ENCODE data around the gene M6PR. TPM values are rescaled to one million over a fixed set of nuclear protein-coding genes. Genes with fewer than 3 reads are reported as not detected.
"Not testable (repeated sequence)": the region's sequence is repeated elsewhere in the genome, so short reads cannot be mapped to it uniquely, and the experiment has no call there.

M6PR gene
- total and polyA plus RNA-seq, 2 of the 13 experiments (the other 11 are each of a cell fraction or from before 2014, with no cell fraction given): 98.2 to 127 TPM

GRCh38 chr12:8937842-8938442 lies 11.5 kb downstream of the M6PR start:
- H3K79me2 ChIP-seq (ENCODE audit: insufficient read depth, low read length); DNase-seq (ENCODE audit: low spot score); H4K20me1 ChIP-seq (ENCODE audit: insufficient read depth, low read length); POLR2A ChIA-PET; H3K27me3 ChIP-seq (ENCODE audit: control insufficient read depth in 1 of 2, insufficient read depth in 2 of 2, low read length in 2 of 2); H3K4me3 ChIP-seq (replicated peaks in 1 of 3; ENCODE audit: insufficient read depth in 1 of 3, low read depth in 2 of 3, low read length in 3 of 3); H3K4me1 ChIP-seq (ENCODE audit: insufficient read depth, low read length); H3K9ac ChIP-seq (ENCODE audit: insufficient read depth, low read depth, low read length); CTCF ChIA-PET (ENCODE audit: low intra/inter-chr PET ratio, low total read pairs); BruUV-seq (replicated peaks); H3K4me2 ChIP-seq (ENCODE audit: low read depth, low read length); intact Hi-C loops (cut with micrococcal nuclease; ENCODE audit: unreplicated experiment); H3K27ac ChIP-seq (ENCODE audit: extremely low read length, insufficient read depth, low read length); H2AFZ ChIP-seq (ENCODE audit: low read length); H3K9me3 ChIP-seq (ENCODE audit: low read length); ATAC-seq: not testable (repeated sequence)
- TF ChIP-seq MAFK (conservative IDR thresholded peaks at IDR 0.05 in 1 of 2, IDR thresholded peaks at IDR 0.05 in 1 of 2; ENCODE audit: low read length in 2 of 2) (peak; percentile 73 to 80), MAFF (IDR thresholded peaks at IDR 0.05; ENCODE audit: low read depth, low read length) (peak; percentile 70)
- in situ Hi-C loops (cut with HindIII; ENCODE audit: extremely low pct_ligation_motif_present, low pct_unique_long_range_greater_than_20kb): loop anchor here (25.0 kb wide), 1 partner anchor 99 kb away; no protein-coding TSS in a partner anchor
- FAIRE-seq: peak; percentile 28
- 100% methylated on average over 2 of the region's 5 CpGs for whole genome bisulfite sequencing (ENCODE audit: low lambda C conversion rate)
- H3K36me3 ChIP-seq (replicated peaks in 1 of 2; ENCODE audit: control insufficient read depth in 1 of 2, insufficient read depth in 2 of 2, low read length in 2 of 2): peaks cover 8 to 14% of the 10 kb centered on the region in 2 experiments

DNA sequence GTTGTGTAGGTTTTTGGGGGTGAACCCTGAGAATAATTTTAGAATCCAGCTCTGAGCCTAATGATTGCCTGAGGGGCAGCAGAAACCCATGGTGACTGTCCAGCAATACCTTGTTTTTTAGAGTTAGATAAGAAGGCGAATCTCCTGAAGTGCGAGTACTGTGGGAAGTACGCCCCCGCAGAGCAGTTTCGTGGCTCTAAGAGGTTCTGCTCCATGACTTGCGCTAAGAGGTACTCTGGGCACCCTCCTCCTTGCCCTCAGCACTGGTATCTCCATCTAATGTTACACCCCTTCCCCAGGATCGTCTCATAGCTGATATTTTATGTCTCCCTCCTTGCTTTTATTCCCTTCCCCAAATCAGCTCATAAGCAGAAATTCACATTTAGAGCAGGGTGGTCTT lies 12.7 kb downstream of the M6PR start:
- H3K4me1 ChIP-seq (ENCODE audit: insufficient read depth, low read length): no peaks in the 10 kb centered on the region
- H3K4me3 ChIP-seq (replicated peaks in 1 of 3; ENCODE audit: insufficient read depth in 1 of 3, low read depth in 2 of 3, low read length in 3 of 3): no peak overlapping the region
- no peaks in the 10 kb centered on the region for H3K9me3 ChIP-seq (ENCODE audit: low read length)
- H4K20me1 ChIP-seq (ENCODE audit: insufficient read depth, low read length): no peaks in the 10 kb centered on the region
- POLR2A ChIA-PET: interaction anchor here (0.6 kb wide), 1 partner anchor 63 kb away, joined by 3 read pairs; no protein-coding TSS in a partner anchor
- no TSS peak for BruUV-seq (replicated peaks)
- FAIRE-seq (no peak), DNase-seq (ENCODE audit: low spot score) (no peak), ATAC-seq (no peak)
- intact Hi-C loops (cut with micrococcal nuclease; ENCODE audit: unreplicated experiment) (no loop called here), in situ Hi-C loops (cut with HindIII; ENCODE audit: extremely low pct_ligation_motif_present, low pct_unique_long_range_greater_than_20kb) (loop anchor here (25.0 kb wide), 1 partner anchor 101 kb away; no protein-coding TSS in a partner anchor)
- CTCF ChIA-PET (ENCODE audit: low intra/inter-chr PET ratio, low total read pairs): no interaction called here
- H3K79me2 ChIP-seq (ENCODE audit: insufficient read depth, low read length): no peaks in the 10 kb centered on the region
- H3K36me3 ChIP-seq (replicated peaks in 1 of 2; ENCODE audit: control insufficient read depth in 1 of 2, insufficient read depth in 2 of 2, low read length in 2 of 2): peaks cover 3 to 5% of the 10 kb centered on the region in 2 experiments; a peak in 3 of 5 replicates
- no peak overlapping the region for H2AFZ ChIP-seq (ENCODE audit: low read length)
- no peak overlapping the region for H3K9ac ChIP-seq (ENCODE audit: insufficient read depth, low read depth, low read length)
- WGBS (ENCODE audit: low lambda C conversion rate): 96% methylated on average over 7 of the region's 7 CpGs
- H3K27me3 ChIP-seq (ENCODE audit: control insufficient read depth in 1 of 2, insufficient read depth in 2 of 2, low read length in 2 of 2): no peaks in the 10 kb centered on the region
- no peak overlapping the region for H3K27ac ChIP-seq (ENCODE audit: extremely low read length, insufficient read depth, low read length)
- no peak overlapping the region for H3K4me2 ChIP-seq (ENCODE audit: low read depth, low read length)
- TF ChIP-seq LCORL (IDR thresholded peaks at IDR 0.05): no peak
- TF ChIP-seq LCORL (CRISPR knock-in tag; IDR thresholded peaks at IDR 0.05): no peak
- TF ChIP-seq, protein P1, sequence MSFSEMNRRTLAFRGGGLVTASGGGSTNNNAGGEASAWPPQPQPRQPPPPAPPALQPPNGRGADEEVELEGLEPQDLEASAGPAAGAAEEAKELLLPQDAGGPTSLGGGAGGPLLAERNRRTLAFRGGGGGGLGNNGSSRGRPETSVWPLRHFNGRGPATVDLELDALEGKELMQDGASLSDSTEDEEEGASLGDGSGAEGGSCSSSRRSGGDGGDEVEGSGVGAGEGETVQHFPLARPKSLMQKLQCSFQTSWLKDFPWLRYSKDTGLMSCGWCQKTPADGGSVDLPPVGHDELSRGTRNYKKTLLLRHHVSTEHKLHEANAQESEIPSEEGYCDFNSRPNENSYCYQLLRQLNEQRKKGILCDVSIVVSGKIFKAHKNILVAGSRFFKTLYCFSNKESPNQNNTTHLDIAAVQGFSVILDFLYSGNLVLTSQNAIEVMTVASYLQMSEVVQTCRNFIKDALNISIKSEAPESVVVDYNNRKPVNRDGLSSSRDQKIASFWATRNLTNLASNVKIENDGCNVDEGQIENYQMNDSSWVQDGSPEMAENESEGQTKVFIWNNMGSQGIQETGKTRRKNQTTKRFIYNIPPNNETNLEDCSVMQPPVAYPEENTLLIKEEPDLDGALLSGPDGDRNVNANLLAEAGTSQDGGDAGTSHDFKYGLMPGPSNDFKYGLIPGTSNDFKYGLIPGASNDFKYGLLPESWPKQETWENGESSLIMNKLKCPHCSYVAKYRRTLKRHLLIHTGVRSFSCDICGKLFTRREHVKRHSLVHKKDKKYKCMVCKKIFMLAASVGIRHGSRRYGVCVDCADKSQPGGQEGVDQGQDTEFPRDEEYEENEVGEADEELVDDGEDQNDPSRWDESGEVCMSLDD (CRISPR knock-in tag; IDR thresholded peaks at IDR 0.05; ENCODE audit: borderline replicate concordance): no peak
- TF ChIP-seq ZNF335 (CRISPR knock-in tag; IDR thresholded peaks at IDR 0.05): no peak
- TF ChIP-seq, protein P2, sequence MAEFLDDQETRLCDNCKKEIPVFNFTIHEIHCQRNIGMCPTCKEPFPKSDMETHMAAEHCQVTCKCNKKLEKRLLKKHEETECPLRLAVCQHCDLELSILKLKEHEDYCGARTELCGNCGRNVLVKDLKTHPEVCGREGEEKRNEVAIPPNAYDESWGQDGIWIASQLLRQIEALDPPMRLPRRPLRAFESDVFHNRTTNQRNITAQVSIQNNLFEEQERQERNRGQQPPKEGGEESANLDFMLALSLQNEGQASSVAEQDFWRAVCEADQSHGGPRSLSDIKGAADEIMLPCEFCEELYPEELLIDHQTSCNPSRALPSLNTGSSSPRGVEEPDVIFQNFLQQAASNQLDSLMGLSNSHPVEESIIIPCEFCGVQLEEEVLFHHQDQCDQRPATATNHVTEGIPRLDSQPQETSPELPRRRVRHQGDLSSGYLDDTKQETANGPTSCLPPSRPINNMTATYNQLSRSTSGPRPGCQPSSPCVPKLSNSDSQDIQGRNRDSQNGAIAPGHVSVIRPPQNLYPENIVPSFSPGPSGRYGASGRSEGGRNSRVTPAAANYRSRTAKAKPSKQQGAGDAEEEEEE (CRISPR knock-in tag; IDR thresholded peaks at IDR 0.05; ENCODE audit: borderline replicate concordance): no peak
- TF ChIP-seq NPAS2 (CRISPR knock-in tag; IDR thresholded peaks at IDR 0.05; ENCODE audit: borderline replicate concordance): no peak
- TF ChIP-seq, protein P3, sequence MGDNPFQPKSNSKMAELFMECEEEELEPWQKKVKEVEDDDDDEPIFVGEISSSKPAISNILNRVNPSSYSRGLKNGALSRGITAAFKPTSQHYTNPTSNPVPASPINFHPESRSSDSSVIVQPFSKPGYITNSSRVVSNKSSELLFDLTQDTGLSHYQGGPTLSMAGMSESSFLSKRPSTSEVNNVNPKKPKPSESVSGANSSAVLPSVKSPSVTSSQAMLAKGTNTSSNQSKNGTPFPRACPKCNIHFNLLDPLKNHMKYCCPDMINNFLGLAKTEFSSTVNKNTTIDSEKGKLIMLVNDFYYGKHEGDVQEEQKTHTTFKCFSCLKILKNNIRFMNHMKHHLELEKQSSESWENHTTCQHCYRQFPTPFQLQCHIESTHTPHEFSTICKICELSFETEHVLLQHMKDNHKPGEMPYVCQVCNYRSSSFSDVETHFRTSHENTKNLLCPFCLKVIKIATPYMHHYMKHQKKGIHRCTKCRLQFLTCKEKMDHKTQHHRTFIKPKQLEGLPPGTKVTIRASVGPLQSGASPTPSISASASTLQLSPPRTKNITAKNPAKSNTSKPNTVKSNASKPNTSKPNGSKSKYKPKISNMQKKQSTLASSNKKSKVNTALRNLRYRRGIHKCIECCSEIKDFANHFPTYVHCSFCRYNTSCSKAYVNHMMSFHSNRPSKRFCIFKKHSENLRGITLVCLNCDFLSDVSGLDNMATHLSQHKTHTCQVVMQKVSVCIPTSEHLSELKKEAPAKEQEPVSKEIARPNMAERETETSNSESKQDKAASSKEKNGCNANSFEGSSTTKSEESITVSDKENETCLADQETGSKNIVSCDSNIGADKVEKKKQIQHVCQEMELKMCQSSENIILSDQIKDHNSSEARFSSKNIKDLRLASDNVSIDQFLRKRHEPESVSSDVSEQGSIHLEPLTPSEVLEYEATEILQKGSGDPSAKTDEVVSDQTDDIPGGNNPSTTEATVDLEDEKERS (CRISPR knock-in tag; IDR thresholded peaks at IDR 0.05): no peak

Measured in HepG2 (cell line).